ENCODE data around the gene BZW2.
"Not testable (repeated sequence)": the region's sequence is repeated elsewhere in the genome, so short reads cannot be mapped to it uniquely, and the experiment has no call there.

Gene BZW2

DNA sequence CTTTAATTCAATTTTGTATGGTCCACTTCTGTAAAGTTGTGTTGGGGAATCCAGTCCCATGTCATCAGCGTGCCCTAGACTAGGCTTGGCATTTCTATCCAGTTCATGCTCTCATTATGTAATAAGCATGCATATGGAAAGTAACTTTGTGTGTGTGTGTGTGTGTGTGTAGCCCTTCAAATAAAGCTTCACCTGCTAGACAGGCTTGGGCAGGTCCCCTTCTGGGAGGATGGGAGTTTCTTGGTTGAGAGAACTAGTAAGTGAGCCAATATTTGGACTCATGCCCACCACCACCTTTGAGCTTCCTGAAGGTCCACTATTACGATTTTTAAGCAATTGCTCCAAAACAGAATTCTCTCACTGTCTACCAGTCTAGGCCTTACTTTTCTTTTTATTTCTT is 6.9 kb downstream of the BZW2 start:
- H3K36me3 Mint-ChIP-seq (ENCODE audit: low read depth), result peaks cover 55% of the 10 kb centered on the region
- TF ChIP-seq, protein P1, sequence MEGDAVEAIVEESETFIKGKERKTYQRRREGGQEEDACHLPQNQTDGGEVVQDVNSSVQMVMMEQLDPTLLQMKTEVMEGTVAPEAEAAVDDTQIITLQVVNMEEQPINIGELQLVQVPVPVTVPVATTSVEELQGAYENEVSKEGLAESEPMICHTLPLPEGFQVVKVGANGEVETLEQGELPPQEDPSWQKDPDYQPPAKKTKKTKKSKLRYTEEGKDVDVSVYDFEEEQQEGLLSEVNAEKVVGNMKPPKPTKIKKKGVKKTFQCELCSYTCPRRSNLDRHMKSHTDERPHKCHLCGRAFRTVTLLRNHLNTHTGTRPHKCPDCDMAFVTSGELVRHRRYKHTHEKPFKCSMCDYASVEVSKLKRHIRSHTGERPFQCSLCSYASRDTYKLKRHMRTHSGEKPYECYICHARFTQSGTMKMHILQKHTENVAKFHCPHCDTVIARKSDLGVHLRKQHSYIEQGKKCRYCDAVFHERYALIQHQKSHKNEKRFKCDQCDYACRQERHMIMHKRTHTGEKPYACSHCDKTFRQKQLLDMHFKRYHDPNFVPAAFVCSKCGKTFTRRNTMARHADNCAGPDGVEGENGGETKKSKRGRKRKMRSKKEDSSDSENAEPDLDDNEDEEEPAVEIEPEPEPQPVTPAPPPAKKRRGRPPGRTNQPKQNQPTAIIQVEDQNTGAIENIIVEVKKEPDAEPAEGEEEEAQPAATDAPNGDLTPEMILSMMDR (IDR thresholded peaks at IDR 0.05), result no peak
- no peaks in the 10 kb centered on the region for H3K27me3 Mint-ChIP-seq (ENCODE audit: low read depth, poor library complexity)
- H3K9me3 Mint-ChIP-seq, result no peaks in the 10 kb centered on the region
- no peak overlapping the region for H3K4me3 Mint-ChIP-seq
- DNase-seq, result no peak
- H3K27ac Mint-ChIP-seq, result peak overlapping the region; percentile 4
- peaks cover 42% of the 10 kb centered on the region for H3K4me1 Mint-ChIP-seq

DNA sequence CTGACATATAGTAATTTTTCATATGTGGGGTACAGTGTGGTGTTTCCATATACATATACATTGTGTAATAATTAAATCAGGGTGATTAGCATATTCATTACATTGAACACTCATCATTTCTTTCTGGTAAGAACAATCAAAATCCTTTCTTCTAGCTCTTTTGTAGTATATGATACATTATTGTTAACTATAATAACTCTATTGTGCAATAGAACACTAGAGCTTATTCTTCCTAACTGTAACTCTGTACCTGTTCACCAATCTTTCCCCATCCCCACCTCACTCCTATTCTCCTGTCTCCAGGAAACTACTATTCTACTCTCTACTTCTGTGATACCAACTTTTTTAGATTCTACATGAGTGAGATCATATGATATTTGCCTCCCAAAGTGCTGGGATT is 9.4 kb downstream of the BZW2 start:
- TF ChIP-seq, protein P1 (IDR thresholded peaks at IDR 0.05), result no peak
- Mint-ChIP-seq H3K27me3 (ENCODE audit: low read depth, poor library complexity) (no peaks in the 10 kb centered on the region), H3K27ac (no peak overlapping the region), H3K4me1 (peaks cover 26% of the 10 kb centered on the region), H3K36me3 (ENCODE audit: low read depth) (peaks cover 47% of the 10 kb centered on the region), H3K4me3 (no peak overlapping the region), H3K9me3 (no peaks in the 10 kb centered on the region)
- no peak for DNase-seq

DNA sequence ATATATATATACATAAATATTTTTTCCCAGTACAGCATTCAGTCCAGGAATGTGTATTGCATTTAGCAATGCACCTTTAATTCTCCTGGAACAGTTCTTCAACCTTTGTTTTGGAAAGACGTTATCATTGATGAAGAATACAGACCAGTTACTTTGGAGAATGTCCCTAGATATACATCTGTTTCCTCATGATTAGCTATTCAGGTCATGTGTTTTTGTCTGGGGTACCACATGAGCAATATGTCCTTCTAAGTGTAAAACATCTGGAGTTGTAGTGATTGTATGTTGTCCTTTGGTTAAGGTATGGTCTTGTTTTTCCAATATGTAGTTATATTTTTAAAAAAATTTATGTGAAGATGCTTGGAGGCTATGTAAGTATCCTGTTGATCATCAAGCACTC is 10.2 kb downstream of the BZW2 start:
- Mint-ChIP-seq H3K9me3 (no peaks in the 10 kb centered on the region), H3K36me3 (ENCODE audit: low read depth) (peaks cover 43% of the 10 kb centered on the region), H3K4me3 (no peak overlapping the region), H3K4me1 (peaks cover 26% of the 10 kb centered on the region), H3K27me3 (ENCODE audit: low read depth, poor library complexity) (no peaks in the 10 kb centered on the region), H3K27ac (no peak overlapping the region)
- DNase-seq, result no peak
- TF ChIP-seq, protein P1 (IDR thresholded peaks at IDR 0.05), result no peak

DNA sequence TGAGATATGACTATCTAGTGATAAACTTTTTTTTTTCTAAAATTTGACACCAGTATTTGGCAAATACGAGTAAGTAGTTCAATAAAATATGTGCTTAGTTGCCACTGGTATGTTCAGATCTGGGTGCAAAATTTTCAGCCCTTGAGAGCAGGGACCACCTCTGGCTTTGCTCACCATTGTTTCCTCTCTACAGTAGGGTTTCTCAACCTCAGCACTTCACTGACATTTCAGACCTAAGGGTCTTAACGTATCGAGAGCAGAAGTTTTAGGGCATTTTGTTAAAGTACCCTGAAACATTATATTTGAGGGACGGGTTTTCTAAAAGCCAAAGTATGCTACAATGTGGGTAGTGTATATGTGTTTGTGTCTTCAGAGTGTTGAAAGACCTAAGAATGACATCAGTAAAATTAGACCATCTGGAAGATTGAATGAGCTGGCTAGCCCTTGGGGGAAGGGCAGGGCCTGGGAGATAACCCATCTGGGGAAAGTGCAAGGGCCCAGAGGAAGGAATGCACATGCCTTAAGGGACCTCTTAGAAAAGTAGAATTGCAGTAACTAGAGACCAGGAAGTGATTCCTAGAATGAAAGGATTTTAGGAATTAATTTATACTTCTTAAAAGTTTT is 11.8 kb downstream of the BZW2 start:
- Mint-ChIP-seq H3K9me3 (no peaks in the 10 kb centered on the region), H3K4me3 (peak overlapping the region; percentile 16), H3K4me1 (peaks cover 16% of the 10 kb centered on the region), H3K27ac (peak overlapping the region; percentile 84), H3K36me3 (ENCODE audit: low read depth) (peaks cover 42% of the 10 kb centered on the region), H3K27me3 (ENCODE audit: low read depth, poor library complexity) (no peaks in the 10 kb centered on the region)
- DNase-seq, result no peak
- TF ChIP-seq, protein P1 (IDR thresholded peaks at IDR 0.05), result no peak

DNA sequence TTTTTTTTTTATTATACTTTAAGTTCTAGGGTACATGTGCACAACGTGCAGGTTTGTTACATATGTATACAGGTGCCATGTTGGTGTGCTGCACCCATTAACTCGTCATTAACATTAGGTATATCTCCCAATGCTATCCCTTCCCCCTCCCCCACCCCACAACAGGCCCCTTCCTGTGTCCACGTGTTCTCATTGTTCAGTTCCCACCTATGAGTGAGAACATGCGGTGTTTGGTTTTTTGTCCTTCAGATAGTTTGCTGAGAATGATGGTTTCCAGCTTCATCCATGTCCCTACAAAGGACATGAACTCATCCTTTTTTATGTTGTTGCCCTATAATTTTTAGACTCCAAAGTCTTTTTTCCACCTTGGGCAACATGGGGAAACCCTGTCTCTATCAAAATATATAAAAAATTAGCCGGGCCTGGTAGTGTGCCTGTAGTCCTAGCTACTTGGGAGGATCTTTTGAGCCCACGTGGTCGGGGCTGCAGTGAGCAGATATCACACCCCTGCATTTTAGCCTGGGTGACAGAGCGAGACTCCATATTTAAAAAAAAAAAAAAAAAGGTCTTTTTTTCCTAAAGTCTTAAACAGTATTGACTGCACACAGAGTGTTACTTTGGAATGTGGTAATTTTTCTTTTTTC is 14.0 kb downstream of the BZW2 start:
- H3K4me1 Mint-ChIP-seq; H3K27me3 Mint-ChIP-seq (ENCODE audit: low read depth, poor library complexity); H3K9me3 Mint-ChIP-seq; H3K4me3 Mint-ChIP-seq; DNase-seq; H3K27ac Mint-ChIP-seq: not testable (repeated sequence)
- H3K36me3 Mint-ChIP-seq (ENCODE audit: low read depth), result peaks cover 48% of the 10 kb centered on the region

DNA sequence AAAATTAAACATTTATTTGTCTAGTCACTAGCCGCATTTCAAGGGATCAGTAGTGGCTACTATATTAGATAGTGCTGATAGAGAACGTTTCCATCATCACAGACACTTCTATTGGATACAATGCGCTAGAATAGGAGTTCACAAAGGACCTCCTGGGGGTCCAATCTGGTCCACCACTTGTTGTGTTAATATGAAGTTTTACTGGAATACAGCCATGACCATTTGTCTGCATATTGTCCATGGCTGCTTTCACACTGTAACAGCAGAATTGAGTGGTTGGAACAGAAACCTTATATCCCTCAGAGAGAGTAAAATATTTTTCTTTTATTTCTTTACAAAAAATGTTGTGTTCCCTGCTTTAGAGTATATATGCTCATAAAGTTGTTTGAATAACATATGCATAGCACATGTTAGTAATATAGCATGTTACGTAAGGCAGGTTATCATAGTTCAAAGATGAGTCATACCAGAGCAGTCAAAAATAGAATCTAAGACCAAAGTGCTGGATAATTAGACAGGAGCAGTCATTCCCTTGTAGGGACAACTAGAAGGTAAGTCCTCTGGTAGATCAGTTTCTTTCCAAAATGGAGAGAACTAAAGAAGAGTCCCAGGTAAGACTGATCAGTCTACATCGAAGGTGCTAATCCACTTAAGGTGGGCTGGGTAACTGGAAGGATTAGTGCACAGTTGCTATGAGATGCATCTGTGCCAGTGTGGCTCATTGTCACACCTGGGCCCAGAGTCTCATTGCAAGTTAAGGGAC is 14.9 kb downstream of the BZW2 start:
- peaks cover 51% of the 10 kb centered on the region for H3K36me3 Mint-ChIP-seq (ENCODE audit: low read depth)
- TF ChIP-seq, protein P1 (IDR thresholded peaks at IDR 0.05), result no peak
- H3K4me3 Mint-ChIP-seq, result no peak overlapping the region
- H3K27me3 Mint-ChIP-seq (ENCODE audit: low read depth, poor library complexity), result no peaks in the 10 kb centered on the region
- H3K4me1 Mint-ChIP-seq, result peaks cover 10% of the 10 kb centered on the region
- no peak for DNase-seq
- no peak overlapping the region for H3K27ac Mint-ChIP-seq
- H3K9me3 Mint-ChIP-seq, result no peaks in the 10 kb centered on the region
